HL-60 (cell line): ENCODE data around the gene MYCBP2.

Experiments
- CTCF ChIP-seq: IDR thresholded peaks from one replicate; pipeline ENCODE4 v1.5.1; 2011; ENCODE audit warnings: low read length, control low read depth, inconsistent platforms; ENCODE audit not compliant: insufficient read depth
- GABPA ChIP-seq: IDR thresholded peaks from 2 replicates; pipeline ENCODE4 v1.6.1; 2012; ENCODE audit warnings: low read depth
- POLR2AphosphoS5 ChIP-seq: IDR thresholded peaks from 2 replicates; pipeline ENCODE4 v1.6.1; 2012; ENCODE audit warnings: low read depth
- REST ChIP-seq: IDR thresholded peaks from 2 replicates; pipeline ENCODE4 v1.6.1; 2012; ENCODE audit warnings: low read depth; ENCODE audit not compliant: insufficient replicate concordance
- SPI1 ChIP-seq: IDR thresholded peaks from 2 replicates; pipeline ENCODE4 v1.6.1; 2012; ENCODE audit warnings: low read depth, mild to moderate bottlenecking, borderline replicate concordance

- TF ChIP-seq CTCF (no peak), POLR2AphosphoS5 (no peak), GABPA (no peak), REST (no peak), SPI1 (no peak)
Observed at GRCh38 chr13:77053192-77053591, 273.7 kb downstream of the MYCBP2 start.
